Measurements from ENCODE around the gene ACVRL1.

GRCh38 chr12:51922762-51923505 lies 15.6 kb downstream of the ACVRL1 start:
- TF ChIP-seq CTCF (IDR thresholded peaks at IDR 0.05), result no peak
- TF ChIP-seq POLR2A (IDR thresholded peaks at IDR 0.05), result no peak
